ENCODE results near the gene TRAF7.
A peak's percentile ranks its signal among the peaks of the same experiment; 100 is the strongest.

TRAF7 gene

GRCh38 chr16:2161911-2162310 lies 6.3 kb downstream of the TRAF7 start:
- in situ Hi-C loops (cut with HindIII; ENCODE audit: low pct_ligation_motif_present, low sequenced_read_pairs): loop anchor here (10.0 kb wide), 1 partner anchor 87 kb away; no protein-coding TSS in a partner anchor
- H3K4me3 ChIP-seq (ENCODE audit: low read depth, low read length): no peak overlapping the region
- DNase-seq: no peak

GRCh38 chr16:2162676-2163118 lies 7.1 kb downstream of the TRAF7 start:
- Histone ChIP-seq H3K36me3 (replicated peaks) (peaks cover 27% of the 10 kb centered on the region), H3K4me3 (ENCODE audit: low read depth, low read length) (no peak overlapping the region), H3K27me3 (replicated peaks) (no peaks in the 10 kb centered on the region), H3K27ac (no peak overlapping the region)
- TF ChIP-seq, protein P1, sequence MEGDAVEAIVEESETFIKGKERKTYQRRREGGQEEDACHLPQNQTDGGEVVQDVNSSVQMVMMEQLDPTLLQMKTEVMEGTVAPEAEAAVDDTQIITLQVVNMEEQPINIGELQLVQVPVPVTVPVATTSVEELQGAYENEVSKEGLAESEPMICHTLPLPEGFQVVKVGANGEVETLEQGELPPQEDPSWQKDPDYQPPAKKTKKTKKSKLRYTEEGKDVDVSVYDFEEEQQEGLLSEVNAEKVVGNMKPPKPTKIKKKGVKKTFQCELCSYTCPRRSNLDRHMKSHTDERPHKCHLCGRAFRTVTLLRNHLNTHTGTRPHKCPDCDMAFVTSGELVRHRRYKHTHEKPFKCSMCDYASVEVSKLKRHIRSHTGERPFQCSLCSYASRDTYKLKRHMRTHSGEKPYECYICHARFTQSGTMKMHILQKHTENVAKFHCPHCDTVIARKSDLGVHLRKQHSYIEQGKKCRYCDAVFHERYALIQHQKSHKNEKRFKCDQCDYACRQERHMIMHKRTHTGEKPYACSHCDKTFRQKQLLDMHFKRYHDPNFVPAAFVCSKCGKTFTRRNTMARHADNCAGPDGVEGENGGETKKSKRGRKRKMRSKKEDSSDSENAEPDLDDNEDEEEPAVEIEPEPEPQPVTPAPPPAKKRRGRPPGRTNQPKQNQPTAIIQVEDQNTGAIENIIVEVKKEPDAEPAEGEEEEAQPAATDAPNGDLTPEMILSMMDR (IDR thresholded peaks at IDR 0.05; ENCODE audit: low read depth, low read length, missing control alignments): no peak
- DNase-seq: no peak
- in situ Hi-C loops (cut with HindIII; ENCODE audit: low pct_ligation_motif_present, low sequenced_read_pairs): loop anchor here (10.0 kb wide), 1 partner anchor 88 kb away; no protein-coding TSS in a partner anchor

More at GRCh38 chr16:2161911-2162310, 6.3 kb downstream of the TRAF7 start:
- no peaks in the 10 kb centered on the region for H3K27me3 ChIP-seq (replicated peaks)
- TF ChIP-seq, protein P1 (IDR thresholded peaks at IDR 0.05; ENCODE audit: low read depth, low read length, missing control alignments): no peak
- peaks cover 19% of the 10 kb centered on the region for H3K36me3 ChIP-seq (replicated peaks)
- H3K27ac ChIP-seq: peak overlapping the region; percentile 16

GRCh38 chr16:2163211-2163881 lies 7.8 kb downstream of the TRAF7 start:
- Histone ChIP-seq H3K27ac (no peak overlapping the region), H3K27me3 (replicated peaks) (no peaks in the 10 kb centered on the region), H3K4me3 (ENCODE audit: low read depth, low read length) (no peak overlapping the region), H3K36me3 (replicated peaks) (peaks cover 33% of the 10 kb centered on the region)
- TF ChIP-seq, protein P1 (IDR thresholded peaks at IDR 0.05; ENCODE audit: low read depth, low read length, missing control alignments): no peak
- DNase-seq: no peak
- in situ Hi-C loops (cut with HindIII; ENCODE audit: low pct_ligation_motif_present, low sequenced_read_pairs): loop anchor here (10.0 kb wide), 1 partner anchor 89 kb away; no protein-coding TSS in a partner anchor

GRCh38 chr16:2165861-2166260 lies 10.3 kb downstream of the TRAF7 start:
- Histone ChIP-seq H3K4me3 (ENCODE audit: low read depth, low read length) (no peak overlapping the region), H3K27me3 (replicated peaks) (no peaks in the 10 kb centered on the region), H3K27ac (no peak overlapping the region), H3K36me3 (replicated peaks) (peaks cover 37% of the 10 kb centered on the region)
- TF ChIP-seq, protein P1 (IDR thresholded peaks at IDR 0.05; ENCODE audit: low read depth, low read length, missing control alignments): no peak
- in situ Hi-C loops (cut with HindIII; ENCODE audit: low pct_ligation_motif_present, low sequenced_read_pairs): loop anchor here (10.0 kb wide), 1 partner anchor 91 kb away; no protein-coding TSS in a partner anchor
- no peak for DNase-seq

- peaks cover 40% of the 10 kb centered on the region for H3K36me3 ChIP-seq (replicated peaks)
- no peak overlapping the region for H3K4me3 ChIP-seq (ENCODE audit: low read depth, low read length)
- in situ Hi-C loops (cut with HindIII; ENCODE audit: low pct_ligation_motif_present, low sequenced_read_pairs): loop anchor here (10.0 kb wide), 1 partner anchor 92 kb away; no protein-coding TSS in a partner anchor
- H3K27ac ChIP-seq: no peak overlapping the region
- no peaks in the 10 kb centered on the region for H3K27me3 ChIP-seq (replicated peaks)
- TF ChIP-seq, protein P1 (IDR thresholded peaks at IDR 0.05; ENCODE audit: low read depth, low read length, missing control alignments): no peak
- DNase-seq: no peak
Measured at GRCh38 chr16:2166263-2167067, 10.9 kb downstream of the TRAF7 start.
